Measurements from ENCODE around the gene KCNN2. TPM values are rescaled to one million over a fixed set of nuclear protein-coding genes. Genes with fewer than 3 reads are reported as not detected.

KCNN2 gene
- polyA plus RNA-seq = 1.0 and 1.6 TPM in 2 replicates
- polyA minus RNA-seq = 2.3 and 4.4 TPM in 2 replicates

DNA sequence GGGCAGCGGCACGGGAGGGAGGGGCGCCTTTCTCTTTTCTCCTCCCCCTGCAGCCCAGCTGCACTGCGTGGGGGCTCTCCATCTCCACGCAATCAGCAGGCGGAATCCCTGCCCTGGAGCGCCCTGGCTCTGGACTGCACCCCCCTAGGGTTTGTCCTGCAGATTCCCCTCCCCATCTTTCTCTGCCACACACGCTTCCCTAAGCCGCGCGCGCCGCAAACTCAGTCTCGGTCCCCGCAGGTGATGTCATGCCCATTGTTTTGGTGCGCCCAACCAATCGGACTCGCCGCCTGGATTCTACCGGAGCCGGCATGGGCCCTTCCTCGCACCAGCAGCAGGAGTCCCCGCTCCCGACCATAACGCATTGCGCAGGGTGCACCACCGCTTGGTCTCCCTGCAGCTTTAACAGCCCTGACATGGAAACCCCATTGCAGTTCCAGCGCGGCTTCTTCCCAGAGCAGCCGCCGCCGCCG, at the start of gene KCNN2:
Gene KCNN2 (plus strand): TSS at position 347 of the 473 bp plus-strand sequence. CDS start 70 bp downstream, at position 417.
- peak within 1 kb of the TSS; percentile 69 for H2AFZ ChIP-seq (ENCODE audit: low read depth, low read length)
- no peaks in the 10 kb centered on the region for H3F3A ChIP-seq (ENCODE audit: insufficient read depth, low read length, poor library complexity, severe bottlenecking)
- TF ChIP-seq, protein P1, sequence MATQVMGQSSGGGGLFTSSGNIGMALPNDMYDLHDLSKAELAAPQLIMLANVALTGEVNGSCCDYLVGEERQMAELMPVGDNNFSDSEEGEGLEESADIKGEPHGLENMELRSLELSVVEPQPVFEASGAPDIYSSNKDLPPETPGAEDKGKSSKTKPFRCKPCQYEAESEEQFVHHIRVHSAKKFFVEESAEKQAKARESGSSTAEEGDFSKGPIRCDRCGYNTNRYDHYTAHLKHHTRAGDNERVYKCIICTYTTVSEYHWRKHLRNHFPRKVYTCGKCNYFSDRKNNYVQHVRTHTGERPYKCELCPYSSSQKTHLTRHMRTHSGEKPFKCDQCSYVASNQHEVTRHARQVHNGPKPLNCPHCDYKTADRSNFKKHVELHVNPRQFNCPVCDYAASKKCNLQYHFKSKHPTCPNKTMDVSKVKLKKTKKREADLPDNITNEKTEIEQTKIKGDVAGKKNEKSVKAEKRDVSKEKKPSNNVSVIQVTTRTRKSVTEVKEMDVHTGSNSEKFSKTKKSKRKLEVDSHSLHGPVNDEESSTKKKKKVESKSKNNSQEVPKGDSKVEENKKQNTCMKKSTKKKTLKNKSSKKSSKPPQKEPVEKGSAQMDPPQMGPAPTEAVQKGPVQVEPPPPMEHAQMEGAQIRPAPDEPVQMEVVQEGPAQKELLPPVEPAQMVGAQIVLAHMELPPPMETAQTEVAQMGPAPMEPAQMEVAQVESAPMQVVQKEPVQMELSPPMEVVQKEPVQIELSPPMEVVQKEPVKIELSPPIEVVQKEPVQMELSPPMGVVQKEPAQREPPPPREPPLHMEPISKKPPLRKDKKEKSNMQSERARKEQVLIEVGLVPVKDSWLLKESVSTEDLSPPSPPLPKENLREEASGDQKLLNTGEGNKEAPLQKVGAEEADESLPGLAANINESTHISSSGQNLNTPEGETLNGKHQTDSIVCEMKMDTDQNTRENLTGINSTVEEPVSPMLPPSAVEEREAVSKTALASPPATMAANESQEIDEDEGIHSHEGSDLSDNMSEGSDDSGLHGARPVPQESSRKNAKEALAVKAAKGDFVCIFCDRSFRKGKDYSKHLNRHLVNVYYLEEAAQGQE (IDR thresholded peaks at IDR 0.05; ENCODE audit: borderline replicate concordance) = peak; percentile 75
- TF ChIP-seq EP300 (conservative IDR thresholded peaks at IDR 0.05; ENCODE audit: poor library complexity, severe bottlenecking) (peak; percentile 51), POLR2AphosphoS5 (IDR thresholded peaks at IDR 0.05) (peak; percentile 61), TAF1 (IDR thresholded peaks at IDR 0.05; ENCODE audit: low read depth) (peak; percentile 36), RAD21 (conservative IDR thresholded peaks at IDR 0.05) (no peak), EZH2 (IDR thresholded peaks at IDR 0.05; ENCODE audit: borderline replicate concordance, insufficient read depth, low read length, poor library complexity, severe bottlenecking) (no peak), SMC3 (conservative IDR thresholded peaks at IDR 0.05; ENCODE audit: poor library complexity) (no peak), MXI1 (conservative IDR thresholded peaks at IDR 0.05; ENCODE audit: poor library complexity, severe bottlenecking) (peak; percentile 89)
- TF ChIP-seq, protein P2, sequence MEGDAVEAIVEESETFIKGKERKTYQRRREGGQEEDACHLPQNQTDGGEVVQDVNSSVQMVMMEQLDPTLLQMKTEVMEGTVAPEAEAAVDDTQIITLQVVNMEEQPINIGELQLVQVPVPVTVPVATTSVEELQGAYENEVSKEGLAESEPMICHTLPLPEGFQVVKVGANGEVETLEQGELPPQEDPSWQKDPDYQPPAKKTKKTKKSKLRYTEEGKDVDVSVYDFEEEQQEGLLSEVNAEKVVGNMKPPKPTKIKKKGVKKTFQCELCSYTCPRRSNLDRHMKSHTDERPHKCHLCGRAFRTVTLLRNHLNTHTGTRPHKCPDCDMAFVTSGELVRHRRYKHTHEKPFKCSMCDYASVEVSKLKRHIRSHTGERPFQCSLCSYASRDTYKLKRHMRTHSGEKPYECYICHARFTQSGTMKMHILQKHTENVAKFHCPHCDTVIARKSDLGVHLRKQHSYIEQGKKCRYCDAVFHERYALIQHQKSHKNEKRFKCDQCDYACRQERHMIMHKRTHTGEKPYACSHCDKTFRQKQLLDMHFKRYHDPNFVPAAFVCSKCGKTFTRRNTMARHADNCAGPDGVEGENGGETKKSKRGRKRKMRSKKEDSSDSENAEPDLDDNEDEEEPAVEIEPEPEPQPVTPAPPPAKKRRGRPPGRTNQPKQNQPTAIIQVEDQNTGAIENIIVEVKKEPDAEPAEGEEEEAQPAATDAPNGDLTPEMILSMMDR (IDR thresholded peaks at IDR 0.05; ENCODE audit: poor library complexity, severe bottlenecking) = no peak
- H3K27me3 ChIP-seq (ENCODE audit: insufficient read depth, low read depth, low read length) = peaks cover 47% of the 10 kb centered on the region
- peak within 1 kb of the TSS; percentile 77 for H3K9ac ChIP-seq (ENCODE audit: low read length)
- no peaks in the 10 kb centered on the region for H3K79me2 ChIP-seq (replicated peaks; ENCODE audit: insufficient read depth, low read length)
- no peaks in the 10 kb centered on the region for H4K20me1 ChIP-seq (ENCODE audit: insufficient read depth)
- H3K4me3 ChIP-seq (ENCODE audit: low read length) = peak within 1 kb of the TSS; percentile 94
- no peaks in the 10 kb centered on the region for H3K9me2 ChIP-seq (ENCODE audit: insufficient read depth, low read length)
- no peaks in the 10 kb centered on the region for H3K36me3 ChIP-seq (ENCODE audit: insufficient read depth, low read length)
- H3K9me3 ChIP-seq (ENCODE audit: low read length) = no peaks in the 10 kb centered on the region
- peak within 1 kb of the TSS; percentile 66 for H3K4me2 ChIP-seq (ENCODE audit: low read length)
- H3K27ac ChIP-seq (ENCODE audit: low read length) = peak within 1 kb of the TSS; percentile 77

DNA sequence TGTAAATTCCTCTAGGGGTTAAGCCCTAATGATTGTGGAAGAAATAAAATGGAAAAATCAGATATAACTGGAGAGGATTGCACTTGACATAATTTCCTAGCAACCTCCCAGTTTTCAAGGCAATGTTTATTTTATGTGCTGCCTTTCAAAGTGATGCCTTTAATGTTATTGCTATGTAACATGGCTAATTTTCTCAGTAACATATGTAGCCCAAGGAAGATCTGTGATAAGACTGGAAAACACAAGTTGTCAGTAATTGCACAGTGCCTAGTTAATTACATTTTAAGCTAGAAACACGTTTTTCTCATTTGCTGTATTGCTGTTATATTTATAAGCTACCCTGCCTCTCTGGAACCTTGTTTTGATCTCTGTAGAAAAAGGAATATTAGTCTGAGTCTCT, 49.2 kb upstream of the KCNN2 start:
- H4K20me1 ChIP-seq (ENCODE audit: insufficient read depth) = no peaks in the 10 kb centered on the region
- H3F3A ChIP-seq (ENCODE audit: insufficient read depth, low read length, poor library complexity, severe bottlenecking) = no peaks in the 10 kb centered on the region
- no peak overlapping the region for H3K27ac ChIP-seq (ENCODE audit: low read length)
- H3K36me3 ChIP-seq (ENCODE audit: insufficient read depth, low read length) = no peaks in the 10 kb centered on the region
- H3K79me2 ChIP-seq (replicated peaks; ENCODE audit: insufficient read depth, low read length) = no peaks in the 10 kb centered on the region
- no peak overlapping the region for H3K9ac ChIP-seq (ENCODE audit: low read length)
- no peak overlapping the region for H3K4me2 ChIP-seq (ENCODE audit: low read length)
- no peak for TF ChIP-seq MXI1 (conservative IDR thresholded peaks at IDR 0.05; ENCODE audit: poor library complexity, severe bottlenecking)
- peak; percentile 53 for TF ChIP-seq POLR2AphosphoS5 (IDR thresholded peaks at IDR 0.05)
- peak; percentile 49 for TF ChIP-seq EP300 (conservative IDR thresholded peaks at IDR 0.05; ENCODE audit: poor library complexity, severe bottlenecking)
- TF ChIP-seq, protein P1 (IDR thresholded peaks at IDR 0.05; ENCODE audit: borderline replicate concordance) = peak; percentile 42
- no peak for TF ChIP-seq RAD21 (conservative IDR thresholded peaks at IDR 0.05)
- no peak for TF ChIP-seq SMC3 (conservative IDR thresholded peaks at IDR 0.05; ENCODE audit: poor library complexity)
- no peak for TF ChIP-seq TAF1 (IDR thresholded peaks at IDR 0.05; ENCODE audit: low read depth)
- TF ChIP-seq, protein P2 (IDR thresholded peaks at IDR 0.05; ENCODE audit: poor library complexity, severe bottlenecking) = no peak
- no peak for TF ChIP-seq EZH2 (IDR thresholded peaks at IDR 0.05; ENCODE audit: borderline replicate concordance, insufficient read depth, low read length, poor library complexity, severe bottlenecking)
- H3K9me2 ChIP-seq (ENCODE audit: insufficient read depth, low read length) = no peaks in the 10 kb centered on the region
- no peaks in the 10 kb centered on the region for H3K9me3 ChIP-seq (ENCODE audit: low read length)
- H3K27me3 ChIP-seq (ENCODE audit: insufficient read depth, low read depth, low read length) = no peaks in the 10 kb centered on the region
- H2AFZ ChIP-seq (ENCODE audit: low read depth, low read length) = no peak overlapping the region
- H3K4me3 ChIP-seq (ENCODE audit: low read length) = no peak overlapping the region
